HUES6 (cell line): ENCODE measurements around the gene MEAF6.

Experiments
- H3K27ac ChIP-seq: 2 replicates; pipeline ENCODE4 v1.7.0; 2013; ENCODE audit warnings: low read depth, mild to moderate bottlenecking, low read length, inconsistent platforms
- H3K27me3 ChIP-seq: 2 replicates; pipeline ENCODE4 v1.6.1; 2013; ENCODE audit warnings: low read length; ENCODE audit not compliant: control insufficient read depth, insufficient read depth
- H3K36me3 ChIP-seq: 2 replicates; pipeline ENCODE4 v1.6.1; 2013; ENCODE audit warnings: low read length; ENCODE audit not compliant: control insufficient read depth, insufficient read depth
- H3K4me1 ChIP-seq: 2 replicates; pipeline ENCODE4 v1.6.1; 2013; ENCODE audit warnings: low read length; ENCODE audit not compliant: control insufficient read depth, insufficient read depth
- H3K4me3 ChIP-seq: 2 replicates; pipeline ENCODE4 v1.5.1; 2013; ENCODE audit warnings: low read depth, low read length
- H3K9ac ChIP-seq: one replicate; pipeline ENCODE4 v1.6.1; 2013; ENCODE audit warnings: mild to moderate bottlenecking, low read length
- H3K9me3 ChIP-seq: 2 replicates; pipeline ENCODE4 v1.6.1; 2013; ENCODE audit warnings: low read depth, low read length; ENCODE audit not compliant: control insufficient read depth, insufficient read depth

Gene MEAF6

DNA sequence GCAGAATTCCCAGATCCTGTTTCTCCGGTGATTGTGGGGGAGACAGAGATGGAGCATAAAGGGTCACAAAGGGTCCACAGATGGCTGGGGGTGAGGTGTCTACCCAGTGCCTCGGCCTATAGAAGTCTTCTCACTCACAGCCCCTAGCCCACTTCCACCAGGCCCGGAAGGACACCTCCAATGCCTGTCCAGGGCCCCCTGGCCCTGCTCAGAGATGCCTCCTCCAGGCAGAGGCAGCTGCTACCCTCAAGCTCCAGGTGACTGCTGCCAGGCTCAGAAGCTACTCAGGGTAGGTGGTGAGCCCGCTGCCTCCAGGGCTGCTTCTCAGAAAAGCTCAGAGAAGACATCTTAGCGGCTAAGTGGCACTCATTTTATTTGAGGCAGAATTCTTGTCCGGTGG, 62.1 kb downstream of the MEAF6 start:
- peak overlapping the region; percentile 23; the same call in 1 of the 2 replicates for H3K27ac ChIP-seq
- peaks cover 5% of the 10 kb centered on the region; the same call in 1 of the 2 replicates for H3K27me3 ChIP-seq
- H3K9me3 ChIP-seq, result no peaks in the 10 kb centered on the region
- no peaks in the 10 kb centered on the region for H3K36me3 ChIP-seq
- peak overlapping the region; percentile 47 for H3K9ac ChIP-seq
- H3K4me1 ChIP-seq, result peaks cover 37% of the 10 kb centered on the region
- H3K4me3 ChIP-seq, result peak overlapping the region; percentile 28; the same call in 1 of the 2 replicates

DNA sequence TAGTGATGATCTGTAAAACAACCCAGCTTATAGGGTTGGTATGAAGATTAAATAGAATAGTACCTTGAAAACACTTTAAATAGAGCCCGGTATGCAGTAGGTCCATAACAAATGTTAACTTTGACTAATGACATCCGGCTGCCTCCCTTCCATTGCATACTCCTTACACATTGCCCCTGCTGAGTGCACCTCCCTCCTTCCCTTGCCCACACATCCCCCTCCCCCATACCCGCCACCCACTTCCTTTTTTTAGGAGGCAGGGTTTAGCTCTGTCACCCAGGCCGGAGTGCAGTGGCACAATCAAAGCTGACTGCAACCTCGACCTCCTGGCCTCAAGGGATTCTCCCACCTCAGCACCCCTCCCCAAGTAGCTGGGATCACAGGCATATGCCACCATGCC, 64.6 kb downstream of the MEAF6 start:
- Histone ChIP-seq H3K27me3 (peaks cover 5% of the 10 kb centered on the region; the same call in 1 of the 2 replicates), H3K4me3 (peak overlapping the region; percentile 15), H3K27ac (no peak overlapping the region), H3K36me3 (no peaks in the 10 kb centered on the region), H3K9me3 (no peaks in the 10 kb centered on the region), H3K4me1 (peaks cover 33% of the 10 kb centered on the region), H3K9ac (peak overlapping the region; percentile 26)

DNA sequence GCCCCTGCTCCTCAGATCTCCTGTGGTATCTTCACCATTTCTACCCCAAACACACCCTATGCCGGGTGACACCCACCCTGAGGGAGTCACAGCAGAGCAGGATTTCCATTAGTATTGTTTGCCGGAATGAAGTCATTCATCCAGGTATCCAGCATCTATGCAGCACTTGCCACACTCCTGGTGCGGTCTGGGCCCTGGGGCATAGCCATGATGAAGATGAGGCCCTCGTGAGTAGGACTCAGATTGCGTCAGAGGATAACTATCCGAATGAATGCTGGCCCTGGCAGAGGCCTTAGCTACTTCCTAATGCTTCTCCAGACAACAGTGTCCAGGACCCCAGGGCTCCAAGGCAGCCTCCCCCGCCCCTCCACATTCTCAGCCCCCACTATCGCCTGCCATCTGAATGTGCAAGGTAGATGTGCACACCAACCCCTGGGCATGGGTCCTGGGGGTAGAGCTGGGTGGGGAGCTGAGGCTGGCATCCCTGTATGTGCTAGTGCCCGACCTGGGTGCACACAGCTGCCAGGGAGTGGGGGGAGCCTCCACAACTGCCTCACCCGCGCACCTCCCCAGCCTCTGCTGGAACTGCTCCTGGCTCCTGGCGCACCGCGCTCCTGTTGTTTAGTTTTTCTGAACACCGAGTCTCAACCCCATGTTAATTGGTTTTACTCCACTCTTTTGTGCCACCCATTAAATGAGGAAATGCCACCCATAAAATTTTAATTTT, 65.7 kb downstream of the MEAF6 start:
- Histone ChIP-seq H3K36me3 (no peaks in the 10 kb centered on the region), H3K9me3 (no peaks in the 10 kb centered on the region), H3K4me1 (peaks cover 32% of the 10 kb centered on the region), H3K9ac (peak overlapping the region; percentile 16), H3K27me3 (peaks cover 8% of the 10 kb centered on the region; the same call in 1 of the 2 replicates), H3K27ac (no peak overlapping the region), H3K4me3 (peak overlapping the region; percentile 20; the same call in 1 of the 2 replicates)

DNA sequence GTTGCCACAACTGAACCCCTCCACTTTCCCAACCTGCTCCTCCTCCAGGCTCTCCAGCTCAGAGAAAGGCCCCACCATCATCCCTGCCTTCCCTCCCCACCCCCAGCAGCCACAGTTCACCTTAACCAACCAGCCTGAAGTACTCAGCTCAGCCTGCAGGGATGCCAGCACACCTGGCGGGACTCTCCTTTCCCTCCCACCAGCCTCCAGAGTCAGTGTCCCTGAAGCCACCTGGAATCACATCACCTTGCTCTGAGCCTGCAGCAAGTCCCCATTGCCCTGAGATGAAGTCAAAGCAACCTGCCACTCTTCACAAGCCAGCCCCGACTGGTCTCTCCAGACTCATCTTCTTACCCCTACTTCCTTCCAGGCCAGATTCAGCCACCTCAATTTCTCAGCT, 66.4 kb downstream of the MEAF6 start:
- Histone ChIP-seq H3K9ac (peak overlapping the region; percentile 2), H3K4me3 (peak overlapping the region; percentile 20; the same call in 1 of the 2 replicates), H3K27me3 (peaks cover 14% of the 10 kb centered on the region; the same call in 1 of the 2 replicates), H3K9me3 (no peaks in the 10 kb centered on the region), H3K27ac (no peak overlapping the region), H3K36me3 (no peaks in the 10 kb centered on the region), H3K4me1 (peaks cover 32% of the 10 kb centered on the region)

DNA sequence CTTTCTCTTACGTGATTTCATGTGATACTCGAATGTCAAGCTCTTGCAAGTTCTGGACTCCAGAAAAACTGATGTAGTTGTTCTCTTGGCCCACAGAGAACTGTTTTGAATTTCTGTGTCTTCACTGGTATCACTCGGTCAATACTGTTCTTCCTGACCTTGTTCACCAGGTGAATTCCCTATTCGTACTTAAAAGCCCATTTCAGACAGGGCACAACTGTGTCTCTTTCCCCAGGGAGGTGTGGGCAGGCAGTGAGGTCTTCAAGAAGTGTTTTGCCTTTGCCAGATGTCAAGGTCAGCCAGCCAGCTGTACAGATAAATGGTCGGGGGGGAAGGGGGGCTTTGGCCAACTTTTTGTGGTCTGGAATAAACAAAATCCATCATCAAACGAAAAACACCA, 67.7 kb downstream of the MEAF6 start:
- Histone ChIP-seq H3K36me3 (no peaks in the 10 kb centered on the region), H3K27ac (no peak overlapping the region), H3K9ac (no peak overlapping the region), H3K9me3 (no peaks in the 10 kb centered on the region), H3K27me3 (peaks cover 27% of the 10 kb centered on the region; the same call in 1 of the 2 replicates), H3K4me3 (no peak overlapping the region), H3K4me1 (peaks cover 26% of the 10 kb centered on the region)

DNA sequence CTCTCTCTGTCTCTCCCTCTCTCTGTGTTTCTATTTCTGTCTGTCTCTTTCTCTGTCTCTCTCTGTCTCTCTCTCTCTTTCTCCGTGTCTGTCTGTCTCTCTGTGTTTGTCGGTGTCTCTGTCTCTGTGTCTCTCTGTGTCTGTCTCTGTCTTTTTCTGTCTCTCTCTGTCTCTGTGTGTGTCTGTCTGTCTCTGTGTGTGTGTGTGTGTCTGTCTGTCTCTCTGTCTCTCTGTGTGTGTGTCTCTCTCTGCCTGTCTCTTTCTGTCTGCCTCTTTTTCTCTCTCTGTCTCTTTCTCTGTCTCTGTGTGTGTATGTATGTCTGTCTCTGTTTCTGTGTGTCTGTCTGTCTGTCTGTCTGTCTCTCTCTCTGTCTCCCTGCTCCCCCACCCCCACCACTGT, 71.9 kb downstream of the MEAF6 start:
- no peaks in the 10 kb centered on the region for H3K36me3 ChIP-seq
- no peak overlapping the region for H3K9ac ChIP-seq
- H3K4me1 ChIP-seq, result peaks cover 14% of the 10 kb centered on the region
- no peak overlapping the region for H3K27ac ChIP-seq
- H3K4me3 ChIP-seq, result no peak overlapping the region
- H3K9me3 ChIP-seq, result no peaks in the 10 kb centered on the region
- H3K27me3 ChIP-seq, result peaks cover 39% of the 10 kb centered on the region; the same call in 1 of the 2 replicates
